NCI-H510A (cell line): ENCODE measurements around the gene SPRED2.

Experiments
- DNase-seq: peaks from one replicate; lab custom pipeline; 2025; lab: John Stamatoyannopoulos, UW

The SPRED2 gene, protein sequence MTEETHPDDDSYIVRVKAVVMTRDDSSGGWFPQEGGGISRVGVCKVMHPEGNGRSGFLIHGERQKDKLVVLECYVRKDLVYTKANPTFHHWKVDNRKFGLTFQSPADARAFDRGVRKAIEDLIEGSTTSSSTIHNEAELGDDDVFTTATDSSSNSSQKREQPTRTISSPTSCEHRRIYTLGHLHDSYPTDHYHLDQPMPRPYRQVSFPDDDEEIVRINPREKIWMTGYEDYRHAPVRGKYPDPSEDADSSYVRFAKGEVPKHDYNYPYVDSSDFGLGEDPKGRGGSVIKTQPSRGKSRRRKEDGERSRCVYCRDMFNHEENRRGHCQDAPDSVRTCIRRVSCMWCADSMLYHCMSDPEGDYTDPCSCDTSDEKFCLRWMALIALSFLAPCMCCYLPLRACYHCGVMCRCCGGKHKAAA

GRCh38 chr2:65432227-65433190, at the start of gene SPRED2:
Gene SPRED2 (minus strand): TSS chr2:65432599. CDS start chr2:65431987, 612 bp downstream.
- peak; percentile 89 for DNase-seq

DNA sequence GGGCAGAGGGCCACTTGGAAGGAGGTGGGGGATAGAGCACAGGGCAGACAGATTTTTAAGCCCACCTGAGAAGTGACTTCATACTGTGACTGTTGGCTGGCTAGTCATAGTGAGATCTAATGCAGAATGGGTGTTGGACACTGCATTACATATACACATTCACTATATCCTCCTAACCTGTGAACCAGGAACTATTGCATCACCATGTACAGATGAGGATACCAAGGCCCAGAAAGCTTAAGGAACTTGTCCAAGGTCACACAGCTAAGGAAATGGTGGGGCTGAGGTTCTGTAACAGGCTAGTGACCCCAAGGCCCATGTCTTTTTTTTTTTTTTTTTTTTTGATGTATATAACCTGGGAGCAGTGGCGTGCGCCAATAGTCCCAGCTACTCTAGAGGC, 49.6 kb upstream of the SPRED2 start:
- no peak for DNase-seq

DNA sequence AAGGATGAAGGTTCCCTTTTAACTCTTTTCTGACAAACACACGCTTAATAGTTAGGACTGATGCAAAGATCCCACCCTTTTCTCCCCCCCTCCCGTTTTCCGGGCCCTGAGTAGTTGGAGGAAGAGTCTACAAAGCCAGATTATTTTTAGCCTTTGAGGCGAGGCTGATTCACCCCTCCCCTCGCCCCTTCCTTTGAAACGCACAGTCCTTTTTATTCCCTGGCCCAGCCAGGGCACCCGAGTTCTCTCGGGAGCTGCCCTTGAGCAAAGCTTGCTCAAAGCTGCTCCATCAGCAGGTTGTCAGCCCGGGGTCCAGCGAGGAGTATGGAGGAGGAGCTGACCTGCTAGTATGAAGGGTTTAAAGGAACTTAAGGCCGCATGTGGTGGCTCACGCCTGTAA, 47.1 kb upstream of the SPRED2 start:
- DNase-seq = no peak

DNA sequence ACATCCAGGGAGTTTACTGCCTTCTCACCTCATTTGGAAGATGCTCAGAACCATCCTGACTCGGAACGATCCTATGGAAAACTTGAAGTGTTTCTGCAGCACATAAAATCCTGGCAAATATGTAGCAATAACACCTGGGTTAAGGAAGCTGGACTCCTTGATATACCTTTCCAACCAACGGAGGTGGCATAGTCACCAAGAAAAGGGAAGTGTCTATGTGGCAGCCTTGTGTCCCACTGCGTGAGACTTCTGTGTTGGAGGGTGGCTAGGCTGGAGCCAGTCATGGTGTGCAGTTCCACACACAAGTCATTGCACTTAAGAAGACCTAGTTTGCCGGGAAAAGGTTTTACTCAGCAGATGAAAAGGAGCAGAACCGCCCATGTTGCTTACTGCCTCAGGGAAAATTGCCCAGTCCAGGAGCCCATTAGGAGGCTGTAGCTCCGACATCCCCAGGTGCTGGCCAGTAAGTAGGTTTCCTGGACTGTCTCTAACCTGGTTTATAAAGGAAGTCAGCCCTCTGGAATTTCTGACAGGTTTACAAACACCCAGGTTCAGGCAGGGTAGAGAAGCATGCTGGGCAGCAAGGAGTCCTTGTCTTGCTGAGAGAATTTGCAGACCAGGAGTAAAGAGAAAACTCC, 46.2 kb upstream of the SPRED2 start:
- no peak for DNase-seq

GRCh38 chr2:65477590-65477989, 45.2 kb upstream of the SPRED2 start:
- no peak for DNase-seq

- no peak for DNase-seq
Observed at GRCh38 chr2:65476778-65477177, 44.4 kb upstream of the SPRED2 start.

DNA sequence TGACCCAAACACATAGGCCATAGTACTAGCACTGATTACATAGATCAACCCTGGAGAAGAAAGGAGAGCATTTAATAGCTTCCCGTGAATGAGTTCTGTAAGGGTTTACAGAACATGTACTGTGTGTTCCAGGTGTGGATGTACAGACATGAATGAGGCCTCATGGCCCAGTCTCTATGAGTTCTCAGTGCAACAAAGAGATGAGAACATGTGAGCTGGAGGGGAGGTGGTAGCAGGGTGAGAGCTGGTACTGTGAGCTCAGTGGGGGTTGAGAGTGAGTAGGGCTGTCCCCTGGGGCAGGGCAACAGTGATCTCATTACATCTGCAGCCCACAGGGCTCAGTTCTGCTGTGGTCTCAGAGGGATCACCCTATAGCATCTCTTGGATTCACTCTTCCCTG, 42.6 kb upstream of the SPRED2 start:
- no peak for DNase-seq

- DNase-seq = no peak
Observed at GRCh38 chr2:65473045-65473444, 40.6 kb upstream of the SPRED2 start.

GRCh38 chr2:65471409-65471808, 39.0 kb upstream of the SPRED2 start:
- DNase-seq = no peak

DNA sequence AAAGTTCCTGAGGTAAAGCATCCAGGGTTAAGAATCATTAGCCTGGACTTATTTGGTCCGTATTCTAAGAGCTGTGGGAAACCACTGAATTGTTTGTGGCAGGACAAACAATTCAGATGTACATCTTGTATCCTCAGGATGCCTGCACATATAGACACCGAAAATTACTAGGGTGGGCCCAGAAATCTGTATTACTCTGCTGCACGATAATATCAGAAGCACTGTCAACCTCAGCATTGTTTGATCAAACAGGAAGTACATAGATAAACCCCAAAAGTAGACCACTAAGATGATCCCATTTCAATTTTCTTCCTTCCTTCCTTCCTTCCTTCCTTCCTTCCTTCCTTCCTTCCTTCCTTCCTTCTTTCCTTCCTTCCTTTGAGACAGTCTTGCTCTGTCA, 34.2 kb upstream of the SPRED2 start:
- no peak for DNase-seq

DNA sequence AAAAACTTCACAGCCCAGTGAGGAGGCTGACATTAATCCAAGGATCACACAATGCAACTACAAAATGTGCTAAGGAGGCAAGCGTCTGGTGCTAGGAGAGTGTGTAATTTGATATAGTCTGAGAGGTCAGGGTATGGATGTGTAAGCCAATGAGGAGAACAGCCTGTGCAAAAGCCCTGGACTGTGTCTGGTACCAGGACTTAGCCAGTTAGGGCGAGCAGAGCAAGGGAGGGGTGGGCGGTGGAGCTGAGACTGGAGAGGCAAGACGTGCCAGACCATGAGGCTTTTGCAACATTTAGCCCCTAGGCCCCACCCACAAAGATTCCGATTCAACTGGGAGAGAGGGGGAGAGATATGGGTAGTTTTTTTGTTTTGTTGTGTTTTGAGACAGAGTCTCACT, 33.5 kb upstream of the SPRED2 start:
- DNase-seq = no peak

DNA sequence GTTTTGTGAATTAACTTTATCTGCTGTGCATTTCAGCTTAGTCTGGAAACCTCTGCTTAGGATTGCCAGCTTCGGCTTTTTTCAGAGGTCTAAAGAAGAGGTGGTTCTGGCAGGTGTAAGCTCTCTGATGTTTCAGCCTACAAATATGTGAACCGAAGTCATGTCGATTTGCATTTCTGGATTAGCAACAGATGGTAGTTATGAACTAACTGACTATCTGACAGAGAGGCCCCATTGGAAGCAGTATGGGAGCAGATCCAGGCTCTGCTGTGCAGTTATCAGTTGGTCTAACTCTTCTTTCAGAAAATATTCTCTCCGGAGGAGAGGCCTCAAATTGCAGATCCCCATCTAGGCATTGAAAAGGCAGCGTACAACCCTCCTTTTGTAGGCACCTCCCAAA, 32.7 kb upstream of the SPRED2 start:
- DNase-seq = no peak

- no peak for DNase-seq
Observed at GRCh38 chr2:65464604-65465003, 32.2 kb upstream of the SPRED2 start.

GRCh38 chr2:65458999-65459398, 26.6 kb upstream of the SPRED2 start:
- DNase-seq = no peak

DNA sequence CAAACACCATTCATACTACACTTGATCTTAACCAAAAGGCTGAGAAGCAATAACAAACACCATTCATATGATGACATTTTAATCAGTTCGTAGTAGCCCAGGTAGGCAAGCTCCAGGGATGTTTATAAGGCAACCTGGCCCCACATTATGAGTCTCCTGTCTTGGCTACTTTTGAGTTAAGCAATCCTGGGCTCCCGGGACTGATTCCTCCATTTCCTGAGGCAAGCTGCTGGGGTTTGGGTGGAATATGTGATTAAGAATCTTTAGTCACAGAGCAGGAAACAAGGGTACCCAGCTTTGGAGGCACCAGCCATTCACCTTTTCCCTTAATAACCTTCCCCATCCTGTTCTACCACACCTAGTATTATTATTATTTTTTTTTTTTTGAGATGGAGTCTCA, 24.5 kb upstream of the SPRED2 start:
- no peak for DNase-seq

GRCh38 chr2:65456064-65456463, 23.7 kb upstream of the SPRED2 start:
- no peak for DNase-seq

- DNase-seq = no peak
Observed at GRCh38 chr2:65453916-65454315, 21.5 kb upstream of the SPRED2 start.

- no peak for DNase-seq
Observed at GRCh38 chr2:65452150-65452895, 19.9 kb upstream of the SPRED2 start.

DNA sequence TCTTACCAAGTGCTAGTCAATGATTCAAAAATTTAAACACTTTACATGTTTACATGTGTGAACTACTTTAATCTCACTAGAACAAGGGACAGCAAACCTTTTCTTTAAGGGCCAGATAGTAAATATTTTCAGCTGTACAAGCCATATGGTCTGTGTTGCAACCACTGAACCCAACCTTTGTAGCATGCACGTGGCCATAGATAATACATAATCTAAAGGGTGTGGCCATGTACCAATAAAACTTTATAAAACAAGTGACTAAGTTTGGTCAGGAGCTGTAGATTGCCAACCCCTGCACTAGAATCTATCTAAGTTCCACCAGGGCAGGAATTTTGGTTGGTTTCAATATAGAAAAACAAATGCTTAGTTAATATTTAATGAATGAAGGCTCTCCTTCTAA, 18.4 kb upstream of the SPRED2 start:
- DNase-seq = no peak

GRCh38 chr2:65450393-65450792, 18.0 kb upstream of the SPRED2 start:
- DNase-seq = no peak

- DNase-seq = no peak
Observed at GRCh38 chr2:65443509-65444186, 11.2 kb upstream of the SPRED2 start.
